ENCODE results near the gene MS4A1.
"Not testable (repeated sequence)": the region's sequence is repeated elsewhere in the genome, so short reads cannot be mapped to it uniquely, and the experiment has no call there.

The MS4A1 gene

DNA sequence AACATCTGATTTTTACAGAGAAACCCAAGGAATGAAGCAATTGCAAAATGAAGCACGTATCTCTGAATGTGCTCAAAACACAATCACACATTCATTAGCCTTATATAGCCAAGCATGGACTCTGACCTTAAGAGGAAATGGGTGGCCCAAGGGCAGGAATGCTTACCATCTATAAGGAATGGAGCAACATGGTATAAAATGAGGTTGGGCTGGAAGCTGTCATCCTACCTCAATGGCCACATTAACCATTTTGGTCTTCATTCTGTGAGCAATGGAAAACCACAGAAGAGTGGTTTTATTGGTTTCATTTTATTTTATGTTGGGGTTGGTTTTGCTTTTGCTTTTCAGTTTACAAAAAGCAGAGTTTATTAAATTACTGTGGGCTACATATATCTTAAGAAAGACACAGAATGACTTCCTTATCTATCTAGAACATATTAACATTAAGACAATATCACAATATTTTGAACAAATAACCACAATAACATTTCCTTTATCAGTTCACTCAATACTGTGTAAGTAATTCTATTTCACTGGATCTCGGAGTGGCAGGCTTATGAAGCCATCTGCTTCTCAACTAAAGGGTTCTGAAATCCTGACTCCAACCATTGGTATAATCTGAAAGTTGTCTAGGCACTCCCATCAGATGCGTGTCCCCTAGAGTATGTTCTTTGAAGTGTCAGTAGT lies 48.7 kb downstream of the MS4A1 start:
- no peak for DNase-seq

DNA sequence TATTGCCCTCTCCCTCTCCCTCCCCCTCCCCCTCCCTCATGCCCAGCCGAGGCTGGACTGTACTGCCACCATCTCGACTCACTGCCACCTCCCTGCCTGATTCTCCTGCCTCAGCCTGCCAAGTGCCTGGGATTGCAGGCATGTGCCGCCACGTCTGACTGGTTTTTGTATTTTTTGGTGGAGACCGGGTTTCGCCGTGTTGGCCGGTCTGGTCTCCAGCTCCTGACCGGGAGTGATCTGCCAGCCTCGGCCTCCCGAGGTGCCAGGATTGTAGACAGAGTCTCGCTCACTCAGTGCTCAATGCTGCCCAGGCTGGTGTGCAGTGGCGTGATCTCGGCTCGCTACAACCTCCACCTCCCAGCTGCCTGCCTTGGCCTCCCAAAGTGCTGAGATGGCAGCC lies 54.0 kb downstream of the MS4A1 start:
- not testable (repeated sequence) for DNase-seq

DNA sequence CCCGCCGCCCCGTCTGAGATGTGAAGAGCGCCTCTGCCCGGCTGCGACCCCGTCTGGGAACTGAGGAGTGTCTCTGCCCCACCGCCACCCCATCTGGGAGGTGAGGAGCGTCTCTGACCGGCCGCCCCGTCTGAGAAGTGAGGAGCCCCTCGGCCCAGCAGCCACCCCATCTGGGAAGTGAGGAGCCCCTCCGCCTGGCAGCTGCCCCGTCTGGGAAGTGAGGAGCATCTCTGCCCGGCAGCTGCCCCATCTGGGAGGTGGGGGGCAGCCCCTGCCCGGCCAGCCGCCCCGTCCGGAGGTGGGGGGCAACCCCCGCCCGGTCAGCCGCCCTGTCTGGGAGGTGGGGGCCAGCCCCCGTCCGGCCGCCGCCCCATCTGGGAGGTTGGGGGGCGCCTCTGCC lies 54.6 kb downstream of the MS4A1 start:
- DNase-seq, result not testable (repeated sequence)

DNA sequence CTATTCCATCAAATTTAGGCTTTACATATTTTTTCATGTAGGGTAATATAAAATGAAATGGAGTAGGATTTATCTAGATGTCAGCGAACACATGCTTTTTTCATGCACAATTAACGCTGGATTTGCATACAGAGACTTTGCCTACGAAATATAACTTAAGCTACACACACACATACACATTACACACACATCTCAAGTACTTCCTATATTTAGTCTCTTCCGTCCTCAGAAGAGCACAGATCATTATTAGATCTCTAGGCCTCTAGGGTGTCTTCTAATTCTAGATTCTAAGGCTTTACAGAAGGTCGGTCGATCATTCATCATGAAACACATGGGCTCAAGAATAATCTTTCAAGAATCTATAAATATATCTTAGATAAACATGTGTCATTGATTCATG lies 55.7 kb downstream of the MS4A1 start:
- DNase-seq, result no peak

DNA sequence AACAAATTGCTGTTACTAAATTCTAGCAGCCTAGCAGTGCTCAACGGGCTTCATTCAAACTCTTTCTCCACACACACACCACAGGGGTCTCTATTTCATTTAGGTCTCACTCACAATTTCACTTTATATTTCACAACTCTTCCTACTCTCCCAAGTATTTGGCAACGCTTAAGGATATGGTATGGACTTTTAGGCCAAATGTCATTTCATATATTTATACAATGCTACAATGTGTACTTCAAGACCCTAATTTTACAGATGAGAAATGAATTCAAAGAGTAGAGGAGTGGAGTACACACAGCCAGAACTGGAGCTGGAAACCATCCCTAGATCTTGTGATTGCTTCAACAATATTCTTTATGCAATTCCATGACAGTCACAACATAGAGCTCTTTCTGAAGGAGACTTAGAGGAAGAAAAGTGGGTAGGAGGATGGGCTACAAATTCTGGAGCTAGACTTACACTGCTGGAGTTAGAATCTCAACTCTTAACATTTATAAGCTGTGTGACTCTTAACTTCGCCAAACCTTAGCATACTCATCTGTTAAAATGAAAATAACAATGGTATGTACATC lies 57.1 kb downstream of the MS4A1 start:
- no peak for DNase-seq

DNA sequence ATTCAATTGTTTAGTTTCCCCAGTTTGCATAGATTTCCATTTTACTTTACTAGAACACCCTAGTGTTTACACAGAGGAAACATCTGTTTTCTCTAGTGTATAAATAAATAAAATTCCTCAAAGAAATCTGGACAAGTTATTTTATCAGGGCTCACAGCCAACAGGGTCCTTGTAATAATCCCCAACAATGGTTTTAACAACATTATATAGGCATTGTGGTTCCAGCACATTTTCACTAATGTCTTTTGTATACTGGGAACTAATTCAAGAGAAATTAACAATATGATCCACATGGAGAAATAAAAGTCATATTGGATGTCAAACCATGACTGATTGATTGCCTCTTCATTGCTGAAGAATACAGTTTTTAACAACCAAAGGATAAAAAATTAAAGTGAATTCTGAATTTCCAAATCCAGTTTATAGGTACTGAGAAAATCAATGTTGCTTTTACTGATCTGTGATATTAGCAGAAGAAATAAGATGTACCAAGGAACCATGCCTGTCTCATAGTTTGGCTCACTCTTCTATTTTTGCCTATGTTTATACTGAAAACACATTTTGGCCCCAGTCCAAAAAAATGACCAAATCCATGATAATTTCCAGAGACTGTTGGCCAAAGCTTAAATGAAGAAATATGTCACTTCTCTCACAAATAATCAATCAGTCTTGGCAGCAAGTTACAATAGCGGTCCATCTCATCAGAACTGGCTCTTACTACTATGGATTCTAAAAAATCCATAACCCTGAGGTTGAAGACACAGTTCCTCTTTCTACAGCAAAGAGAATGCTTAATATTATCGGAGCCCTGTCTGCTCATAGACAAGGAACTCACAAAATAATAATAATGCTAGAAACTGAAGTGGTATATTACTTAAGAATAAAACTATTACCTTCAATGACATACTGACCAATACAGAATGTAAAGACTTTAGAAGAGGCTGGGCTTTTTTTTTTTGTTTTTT lies 58.1 kb downstream of the MS4A1 start:
- peak in 1 of 3 donors; percentile 32 for DNase-seq

DNA sequence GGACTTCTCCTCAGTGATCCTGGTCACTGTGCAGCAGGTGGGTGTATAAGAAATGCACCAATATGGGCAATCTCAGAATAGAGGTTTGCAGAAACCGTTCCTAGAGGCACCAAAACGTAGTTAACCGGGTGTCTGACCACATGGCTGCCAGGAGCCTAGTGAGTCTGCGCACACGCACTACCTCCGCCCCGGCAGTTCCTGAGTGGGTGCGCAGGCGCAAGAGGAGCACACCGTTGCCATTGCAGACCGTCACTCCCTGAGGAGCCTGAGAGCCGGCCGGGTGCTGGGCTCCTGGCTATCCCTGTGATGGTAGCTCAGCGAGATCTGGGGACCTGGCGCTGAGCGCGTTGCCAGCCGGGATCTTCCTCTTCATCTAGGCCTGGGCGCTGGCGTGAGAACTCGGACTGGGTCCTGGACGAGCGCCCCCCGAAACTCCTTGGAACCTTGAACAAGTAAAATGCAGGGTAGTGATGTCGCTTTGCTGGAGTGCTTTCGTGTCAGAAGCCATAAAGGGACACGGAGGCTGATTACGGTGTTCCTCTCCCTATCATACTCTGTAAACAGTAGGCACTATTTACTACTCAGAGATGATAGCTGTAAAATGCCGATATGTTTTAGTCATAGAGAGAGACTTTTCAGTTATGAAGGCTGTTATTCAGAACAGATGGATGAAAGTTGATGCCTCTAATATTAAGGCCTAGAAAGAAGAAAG lies 59.7 kb downstream of the MS4A1 start, which contains the start of gene MS4A13:
TSS of gene MS4A13 (plus strand) at position 249 of the 712 bp plus-strand sequence. CDS start 2,692 bp downstream, outside the sequence.
- no peak for DNase-seq

Data from suppressor macrophage treated with lipopolysaccharide for 1 hour (primary cell).